ENCODE results near the gene SPATA13.

SPATA13 gene

DNA sequence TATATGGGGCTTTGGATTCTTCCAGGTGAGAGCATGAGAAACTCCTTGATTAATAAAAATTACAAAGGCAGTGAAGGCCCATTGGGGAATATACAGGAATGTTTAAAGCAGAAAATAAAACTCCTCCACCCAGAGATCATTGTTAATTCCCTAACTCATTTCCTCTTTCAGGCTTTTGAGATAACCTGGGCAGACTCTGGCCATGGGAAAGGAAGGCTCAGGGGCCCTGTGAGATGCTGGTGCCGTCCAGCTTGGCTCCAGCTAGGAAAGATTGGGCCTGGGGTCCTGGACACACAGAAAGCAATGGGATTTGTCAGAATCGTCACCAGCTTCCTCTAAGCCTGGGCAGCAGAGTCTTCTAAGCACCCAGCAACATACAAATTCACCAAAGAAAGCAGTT lies 36.8 kb upstream of the SPATA13 start:
- H3K27ac ChIP-seq, result no peak overlapping the region
- no peak for TF ChIP-seq CTCF (conservative IDR thresholded peaks at IDR 0.05)

- no peak for TF ChIP-seq CTCF (conservative IDR thresholded peaks at IDR 0.05)
- H3K27ac ChIP-seq, result no peak overlapping the region
These were observed 35.6 kb upstream of the SPATA13 start for GRCh38 chr13:24124789-24125476.

DNA sequence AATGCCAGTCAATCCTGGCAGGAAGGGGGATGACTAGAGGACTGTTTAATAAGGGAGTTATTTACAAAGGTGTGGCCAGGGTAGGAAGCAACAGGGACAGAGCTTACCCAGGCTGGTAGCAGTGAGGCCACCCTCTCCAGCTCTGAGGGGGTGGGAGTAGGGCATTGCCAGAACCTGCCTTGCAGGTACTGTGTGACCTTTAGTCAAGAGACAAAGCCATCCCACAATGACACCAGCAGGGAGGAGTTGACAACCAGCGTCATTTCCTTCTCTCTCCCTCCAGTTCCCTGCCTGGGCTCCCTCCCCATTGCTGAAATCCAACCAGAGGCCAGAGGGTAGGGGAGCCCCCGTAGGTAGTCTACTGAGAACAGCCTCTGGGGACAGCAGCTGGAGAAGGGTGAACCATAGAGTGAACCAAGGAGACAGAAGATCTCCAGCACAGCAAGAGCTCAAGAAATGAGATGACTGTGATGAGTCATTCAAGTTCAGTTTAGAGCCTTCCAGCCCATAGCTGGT lies 33.3 kb upstream of the SPATA13 start:
- H3K27ac ChIP-seq, result no peak overlapping the region
- TF ChIP-seq CTCF (conservative IDR thresholded peaks at IDR 0.05), result no peak

GRCh38 chr13:24128112-24128511 lies 32.4 kb upstream of the SPATA13 start:
- no peak overlapping the region for H3K27ac ChIP-seq
- no peak for TF ChIP-seq CTCF (conservative IDR thresholded peaks at IDR 0.05)

DNA sequence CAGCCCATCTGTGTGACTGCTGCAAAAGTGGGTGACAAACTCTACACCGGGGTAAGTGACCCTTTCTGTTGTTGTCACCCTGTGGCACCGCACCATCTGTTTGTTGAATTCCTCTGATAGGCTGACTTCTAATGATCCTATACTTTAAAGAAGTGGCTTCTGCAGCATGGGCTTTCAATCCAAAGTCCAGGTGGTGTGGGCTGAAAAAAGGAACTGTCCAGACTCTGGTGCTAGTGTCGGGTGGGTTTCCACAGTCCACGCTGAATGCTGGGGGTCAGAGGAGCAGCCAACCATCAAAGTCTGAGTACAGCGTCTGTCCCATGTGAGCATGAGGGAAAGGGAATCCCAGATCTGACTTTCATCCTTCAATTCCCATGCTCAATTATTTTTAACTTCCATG lies 31.6 kb upstream of the SPATA13 start:
- no peak for TF ChIP-seq CTCF (conservative IDR thresholded peaks at IDR 0.05)
- H3K27ac ChIP-seq, result no peak overlapping the region

- no peak for TF ChIP-seq CTCF (conservative IDR thresholded peaks at IDR 0.05)
- peak overlapping the region; percentile 37 for H3K27ac ChIP-seq
These were observed 30.4 kb upstream of the SPATA13 start for GRCh38 chr13:24129914-24130774.

GRCh38 chr13:24131749-24132148 lies 28.8 kb upstream of the SPATA13 start:
- no peak for TF ChIP-seq CTCF (conservative IDR thresholded peaks at IDR 0.05)
- H3K27ac ChIP-seq, result no peak overlapping the region
